MCF 10A (cell line): ENCODE measurements around the gene SRP54. TPM values are rescaled to one million over a fixed set of nuclear protein-coding genes. Genes with fewer than 3 reads are reported as not detected.
"Not testable (repeated sequence)": the region's sequence is repeated elsewhere in the genome, so short reads cannot be mapped to it uniquely, and the experiment has no call there.

Experiments used
- BruUV-seq: library from RNA; stranded (reverse); fragments of 400-500 nt; replicated peaks from 2 replicates; lab custom pipeline; 2021; lab: Mats Ljungman, UMichigan
- CTCF ChIA-PET: fragments of 300-600 bp; sonication (Branson Sonifier 250); formaldehyde crosslinking; extraction: SDS; loops from one replicate; lab custom pipeline; 2021; ENCODE audit warnings: antibody characterized with exemption, inconsistent platforms; lab: Yijun Ruan, JAX
- POLR2A ChIA-PET: fragments of 300-600, 350-650 bp; sonication (Branson Sonifier 250); formaldehyde crosslinking; extraction: SDS; loops from one replicate; lab custom pipeline; 2020; ENCODE audit warnings: antibody characterized with exemption, inconsistent platforms; lab: Yijun Ruan, JAX
- DNase-seq: peaks from one replicate; pipeline ENCODE4 v3.0.0-alpha.2; 2018; ENCODE audit not compliant: unreplicated experiment
- H3K27ac Mint-ChIP-seq: one replicate; pipeline ENCODE4 v1.8.0; 2022; ENCODE audit warnings: mild to moderate bottlenecking, low read depth, mixed read lengths; ENCODE audit not compliant: unreplicated experiment
- H3K27me3 Mint-ChIP-seq: one replicate; pipeline ENCODE4 v1.8.0; 2022; ENCODE audit warnings: mixed read lengths; ENCODE audit not compliant: insufficient read depth, unreplicated experiment
- H3K36me3 Mint-ChIP-seq: one replicate; pipeline ENCODE4 v1.8.0; 2022; ENCODE audit warnings: mild to moderate bottlenecking, moderate library complexity, mixed read lengths; ENCODE audit not compliant: insufficient read depth, unreplicated experiment
- H3K4me1 Mint-ChIP-seq: one replicate; pipeline ENCODE4 v1.8.0; 2022; ENCODE audit warnings: mixed read lengths; ENCODE audit not compliant: insufficient read depth, unreplicated experiment
- H3K4me3 Mint-ChIP-seq: one replicate; pipeline ENCODE4 v1.8.0; 2022; ENCODE audit warnings: mild to moderate bottlenecking, moderate library complexity, mixed read lengths; ENCODE audit not compliant: unreplicated experiment
- H3K9me3 Mint-ChIP-seq: one replicate; pipeline ENCODE4 v1.8.0; 2022; ENCODE audit warnings: mixed read lengths; ENCODE audit not compliant: unreplicated experiment
- intact Hi-C: fragments of 100-400 bp; cut with micrococcal nuclease; formaldehyde crosslinking; loops from 2 replicates; pipeline ENCODE4 v1.14.1; 2022
- total RNA-seq: library from RNA; stranded (reverse); gene quantifications from 2 replicates; pipeline ENCODE4 v1.2.3, GENCODE V29; 2022
- TF ChIP-seq, protein P1 (sequence below): fragments of 200-600 bp; IDR thresholded peaks from one replicate; pipeline ENCODE4 v1.8.0; 2022; ENCODE audit warnings: antibody characterized with exemption, mild to moderate bottlenecking; ENCODE audit not compliant: unreplicated experiment

The SRP54 gene
- total RNA-seq, 1 experiment from 2014 or later, result 77.4 TPM

DNA sequence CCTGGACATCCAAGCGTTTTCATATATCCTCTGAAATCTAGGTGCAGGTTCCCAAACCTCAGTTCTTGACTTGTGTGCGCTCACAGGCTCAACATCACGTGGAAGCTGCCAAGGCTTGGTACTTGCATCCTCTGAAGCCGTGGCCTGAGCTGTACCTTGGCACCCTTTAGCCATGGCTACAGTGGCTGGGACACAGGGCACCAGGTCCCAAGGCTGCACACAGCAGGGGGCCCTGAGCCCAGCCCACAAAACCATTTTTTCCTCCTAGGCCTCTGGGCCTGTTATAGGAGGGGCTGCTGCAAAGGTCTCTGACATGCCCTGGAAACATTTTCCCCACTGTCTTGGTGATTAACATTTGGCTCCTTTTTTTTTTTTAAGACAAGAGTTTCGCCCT lies 51.6 kb downstream of the SRP54 start:
- TF ChIP-seq, protein P1, sequence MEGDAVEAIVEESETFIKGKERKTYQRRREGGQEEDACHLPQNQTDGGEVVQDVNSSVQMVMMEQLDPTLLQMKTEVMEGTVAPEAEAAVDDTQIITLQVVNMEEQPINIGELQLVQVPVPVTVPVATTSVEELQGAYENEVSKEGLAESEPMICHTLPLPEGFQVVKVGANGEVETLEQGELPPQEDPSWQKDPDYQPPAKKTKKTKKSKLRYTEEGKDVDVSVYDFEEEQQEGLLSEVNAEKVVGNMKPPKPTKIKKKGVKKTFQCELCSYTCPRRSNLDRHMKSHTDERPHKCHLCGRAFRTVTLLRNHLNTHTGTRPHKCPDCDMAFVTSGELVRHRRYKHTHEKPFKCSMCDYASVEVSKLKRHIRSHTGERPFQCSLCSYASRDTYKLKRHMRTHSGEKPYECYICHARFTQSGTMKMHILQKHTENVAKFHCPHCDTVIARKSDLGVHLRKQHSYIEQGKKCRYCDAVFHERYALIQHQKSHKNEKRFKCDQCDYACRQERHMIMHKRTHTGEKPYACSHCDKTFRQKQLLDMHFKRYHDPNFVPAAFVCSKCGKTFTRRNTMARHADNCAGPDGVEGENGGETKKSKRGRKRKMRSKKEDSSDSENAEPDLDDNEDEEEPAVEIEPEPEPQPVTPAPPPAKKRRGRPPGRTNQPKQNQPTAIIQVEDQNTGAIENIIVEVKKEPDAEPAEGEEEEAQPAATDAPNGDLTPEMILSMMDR, result no peak
- no TSS peak for BruUV-seq
- H3K4me3 Mint-ChIP-seq, result no peak overlapping the region
- intact Hi-C loops, result no loop called here
- H3K9me3 Mint-ChIP-seq, result peaks cover 8% of the 10 kb centered on the region
- ChIA-PET CTCF (no interaction called here), POLR2A (no interaction called here)
- no peak overlapping the region for H3K27ac Mint-ChIP-seq
- no peaks in the 10 kb centered on the region for H3K4me1 Mint-ChIP-seq
- no peak for DNase-seq
- H3K36me3 Mint-ChIP-seq, result peaks cover 32% of the 10 kb centered on the region
- H3K27me3 Mint-ChIP-seq, result no peaks in the 10 kb centered on the region

GRCh38 chr14:35034944-35035554 lies 52.3 kb downstream of the SRP54 start:
- BruUV-seq, DNase-seq, H3K4me3 Mint-ChIP-seq, CTCF ChIA-PET, H3K4me1 Mint-ChIP-seq, intact Hi-C loops, POLR2A ChIA-PET, H3K27ac Mint-ChIP-seq, H3K9me3 Mint-ChIP-seq, H3K27me3 Mint-ChIP-seq: not testable (repeated sequence)
- peaks cover 26% of the 10 kb centered on the region for H3K36me3 Mint-ChIP-seq

DNA sequence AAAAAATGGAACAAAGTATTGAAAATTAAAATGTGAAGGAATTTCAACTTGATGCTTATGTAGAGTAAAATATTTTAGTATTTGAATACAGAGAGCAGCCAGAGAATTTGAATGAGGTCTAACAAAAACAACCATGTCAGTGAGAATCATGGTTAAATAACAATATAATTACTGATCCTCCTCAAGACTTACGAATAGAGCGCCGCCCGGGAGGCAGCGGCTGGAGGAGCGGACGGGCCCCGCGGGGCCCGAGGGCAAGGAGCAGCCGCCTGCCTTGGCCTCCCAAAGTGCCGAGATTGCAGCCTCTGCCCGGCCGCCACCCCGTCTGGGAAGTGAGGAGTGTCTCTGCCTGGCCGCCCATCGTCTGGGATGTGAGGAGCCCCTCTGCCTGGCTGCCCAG lies 55.5 kb downstream of the SRP54 start:
- H3K27ac Mint-ChIP-seq, intact Hi-C loops, H3K4me1 Mint-ChIP-seq, CTCF ChIA-PET, H3K27me3 Mint-ChIP-seq, H3K4me3 Mint-ChIP-seq, BruUV-seq, DNase-seq, H3K9me3 Mint-ChIP-seq: not testable (repeated sequence)
- POLR2A ChIA-PET, result interaction anchor here (0.9 kb wide), 1 partner anchor 55 kb away, joined by 3 read pairs; no protein-coding TSS in a partner anchor
- peaks cover 12% of the 10 kb centered on the region for H3K36me3 Mint-ChIP-seq

GRCh38 chr14:35042632-35043031 lies 59.8 kb downstream of the SRP54 start:
- Mint-ChIP-seq H3K36me3 (no peaks in the 10 kb centered on the region), H3K4me1 (peaks cover 10% of the 10 kb centered on the region), H3K27ac (peak overlapping the region; percentile 73), H3K4me3 (no peak overlapping the region), H3K9me3 (no peaks in the 10 kb centered on the region), H3K27me3 (no peaks in the 10 kb centered on the region)
- ChIA-PET CTCF (interaction anchor here (0.6 to 1.4 kb wide), 5 partner anchors 97 to 606 kb away, joined by 3 to 6 read pairs (median 4); no protein-coding TSS in a partner anchor), POLR2A (interaction anchor here (0.6 to 2.2 kb wide), 10 partner anchors 11 to 318 kb away, joined by 3 to 22 read pairs (median 4); partner anchors contain the start of genes BAZ1A, PPP2R3C and SRP54)
- intact Hi-C loops, result no loop called here
- TF ChIP-seq, protein P1, result no peak
- no peak for DNase-seq
- BruUV-seq, result no TSS peak

- BruUV-seq, result no TSS peak
- TF ChIP-seq, protein P1, result no peak
- CTCF ChIA-PET, result interaction anchor here (0.6 to 1.4 kb wide), 5 partner anchors 96 to 605 kb away, joined by 3 to 6 read pairs (median 3); no protein-coding TSS in a partner anchor
These were observed 60.3 kb downstream of the SRP54 start for GRCh38 chr14:35043046-35043445.

More at GRCh38 chr14:35043046-35043445, 60.3 kb downstream of the SRP54 start:
- intact Hi-C loops, result no loop called here
- DNase-seq, result peak; percentile 4
- H3K27ac Mint-ChIP-seq, result peak overlapping the region; percentile 73
- H3K27me3 Mint-ChIP-seq, result no peaks in the 10 kb centered on the region
- H3K36me3 Mint-ChIP-seq, result no peaks in the 10 kb centered on the region
- no peak overlapping the region for H3K4me3 Mint-ChIP-seq
- H3K9me3 Mint-ChIP-seq, result no peaks in the 10 kb centered on the region
- POLR2A ChIA-PET, result interaction anchor here (0.6 to 2.2 kb wide), 9 partner anchors 11 to 361 kb away, joined by 3 to 22 read pairs (median 4); partner anchors contain the start of genes BAZ1A, PPP2R3C and SRP54
- H3K4me1 Mint-ChIP-seq, result peaks cover 13% of the 10 kb centered on the region
